T-helper 1 cell treated with Interleukin-12 subunit alpha and Interleukin-12 subunit beta and Interleukin-4 antibody, amounts not matched to agents 30 ng/mL and 1 ng/mL, for 36 hours (primary cell): Measurements from ENCODE around the gene MT4. TPM values are rescaled to one million over a fixed set of nuclear protein-coding genes. Genes with fewer than 3 reads are reported as not detected.

ENCODE experiments used
- intact Hi-C: fragments of 100-400 bp; cut with micrococcal nuclease; formaldehyde crosslinking; loops from one replicate; pipeline ENCODE4 v1.15.1; 2024
- total RNA-seq: library from RNA; stranded (reverse); gene quantifications from 2 replicates; pipeline ENCODE4 v1.2.3, GENCODE V29; 2022

Gene MT4
- total RNA-seq, 1 donor from 2014 or later: not detected

- intact Hi-C loops: no loop called here
Observed at GRCh38 chr16:56601325-56601724, 36.5 kb downstream of the MT4 start.

- intact Hi-C loops: no loop called here
Observed at GRCh38 chr16:56603589-56603988, 38.7 kb downstream of the MT4 start.

GRCh38 chr16:56604966-56605365, 40.1 kb downstream of the MT4 start:
- intact Hi-C loops: loop anchor here (5.0 kb wide), 2 partner anchors 403 to 1132 kb away; partner anchors contain the start of gene KATNB1

- intact Hi-C loops: loop anchor here (5.0 kb wide), 2 partner anchors 403 to 1132 kb away; partner anchors contain the start of gene KATNB1
Observed at GRCh38 chr16:56605475-56605874, 40.6 kb downstream of the MT4 start.

- intact Hi-C loops: loop anchor here (5.0 kb wide), 2 partner anchors 404 to 1131 kb away; partner anchors contain the start of gene KATNB1
Observed at GRCh38 chr16:56606071-56606475, 41.2 kb downstream of the MT4 start.

- intact Hi-C loops: loop anchor here (5.0 kb wide), 2 partner anchors 404 to 1131 kb away; partner anchors contain the start of gene KATNB1
Observed at GRCh38 chr16:56606476-56607108, 41.7 kb downstream of the MT4 start.

GRCh38 chr16:56607109-56607618, 42.3 kb downstream of the MT4 start:
- intact Hi-C loops: loop anchor here (5.0 kb wide), 2 partner anchors 405 to 1130 kb away; partner anchors contain the start of gene KATNB1

GRCh38 chr16:56607675-56608042, 42.8 kb downstream of the MT4 start:
- intact Hi-C loops: loop anchor here (1.0 to 5.0 kb wide), 14 partner anchors 10 to 1130 kb away; partner anchors contain the start of genes HERPUD1, KATNB1, MT1E and MT1F

GRCh38 chr16:56608043-56608875, 43.4 kb downstream of the MT4 start, which contains the start of gene MT2A:
Gene MT2A (plus strand): TSS chr16:56608584. CDS start chr16:56608656, 72 bp downstream.
- intact Hi-C loops: loop anchor here (1.0 to 5.0 kb wide), 14 partner anchors 9 to 1129 kb away; partner anchors contain the start of genes HERPUD1, KATNB1, MT1E and MT1F

- intact Hi-C loops: loop anchor here (1.0 to 5.0 kb wide), 14 partner anchors 8 to 1128 kb away; partner anchors contain the start of genes HERPUD1, KATNB1, MT1E and MT1F
Observed at GRCh38 chr16:56608876-56609462, 44.1 kb downstream of the MT4 start.

GRCh38 chr16:56609463-56609921, 44.6 kb downstream of the MT4 start:
- intact Hi-C loops: loop anchor here (2.0 to 5.0 kb wide), 5 partner anchors 95 to 1128 kb away; partner anchors contain the start of genes HERPUD1 and KATNB1

GRCh38 chr16:56610017-56610608, 45.2 kb downstream of the MT4 start:
- intact Hi-C loops: loop anchor here (1.0 kb wide), 1 partner anchor 379 kb away; the partner anchor contains the start of gene NLRC5

- intact Hi-C loops: loop anchor here (1.0 kb wide), 1 partner anchor 379 kb away; the partner anchor contains the start of gene NLRC5
Observed at GRCh38 chr16:56610609-56611111, 45.8 kb downstream of the MT4 start.

GRCh38 chr16:56611281-56611833, 46.5 kb downstream of the MT4 start:
- intact Hi-C loops: no loop called here

GRCh38 chr16:56613706-56614105, 48.8 kb downstream of the MT4 start:
- intact Hi-C loops: no loop called here

- intact Hi-C loops: no loop called here
Observed at GRCh38 chr16:56614549-56614991, 49.7 kb downstream of the MT4 start.

- intact Hi-C loops: no loop called here
Observed at GRCh38 chr16:56615353-56615752, 50.5 kb downstream of the MT4 start.

- intact Hi-C loops: loop anchor here (1.0 kb wide), 2 partner anchors 8 to 9 kb away; partner anchors contain the start of genes MT1E and MT2A
Observed at GRCh38 chr16:56616608-56617211, 51.8 kb downstream of the MT4 start.
